Lung (tissue), 12 donors: Measurements from ENCODE around the gene HNRNPAB. TPM values are rescaled to one million over a fixed set of nuclear protein-coding genes. Genes with fewer than 3 reads are reported as not detected.
A peak's percentile ranks its signal among the peaks of the same experiment; 100 is the strongest.

Experiments
- ATAC-seq: fragments of 200-7000 bp; cut with Tn5 transposase; one replicate; pipeline ENCODE4 v1.9.1; 2020; ENCODE audit warnings: moderate number of reproducible peaks; ENCODE audit not compliant: insufficient read depth, low FRiP score
- DNase-seq, 3 donors: peaks; one replicate each; pipeline ENCODE4 v3.0.0-alpha.2; 2013 to 2017
- H3K27ac ChIP-seq, 2 donors: one replicate each; pipeline ENCODE4 v1.5.1; 2013; ENCODE audit warnings: mild to moderate bottlenecking in 2 of 2, moderate library complexity in 2 of 2, control low read depth in 1 of 2, inconsistent platforms in 1 of 2, low read depth in 1 of 2, low read length in 1 of 2
- H3K27me3 ChIP-seq, 3 donors: one replicate each; pipeline ENCODE4 v1.5.1; 2013; ENCODE audit warnings: low read length in 2 of 3; ENCODE audit not compliant: control insufficient read depth in 3 of 3, insufficient read depth in 3 of 3
- H3K36me3 ChIP-seq, 4 donors: one replicate each; pipeline ENCODE4 v1.5.1; 2013; ENCODE audit warnings: low read length in 4 of 4, mild to moderate bottlenecking in 1 of 4, moderate library complexity in 1 of 4; ENCODE audit not compliant: control insufficient read depth in 4 of 4, insufficient read depth in 4 of 4
- H3K4me1 ChIP-seq, 5 donors: one replicate each; pipeline ENCODE4 v1.5.1; 2013; ENCODE audit warnings: low read length in 5 of 5, mild to moderate bottlenecking in 2 of 5, moderate library complexity in 1 of 5; ENCODE audit not compliant: control insufficient read depth in 5 of 5, insufficient read depth in 5 of 5
- H3K4me3 ChIP-seq: one replicate; pipeline ENCODE4 v1.5.1; 2013; ENCODE audit warnings: mild to moderate bottlenecking, control low read depth, moderate library complexity
- H3K9ac ChIP-seq, 2 donors: one replicate each; pipeline ENCODE4 v1.5.1; 2013; ENCODE audit warnings: low read length in 2 of 2, control low read depth in 1 of 2; ENCODE audit not compliant: insufficient read depth in 1 of 2
- H3K9me3 ChIP-seq, 4 donors: one replicate each; pipeline ENCODE4 v1.5.1; 2013; ENCODE audit warnings: low read length in 3 of 4, mild to moderate bottlenecking in 1 of 4, moderate library complexity in 1 of 4; ENCODE audit not compliant: control insufficient read depth in 4 of 4, insufficient read depth in 3 of 4
- WGBS, 2 donors: extraction: QIAGEN DNeasy Blood & Tissue Kit; methylation state at CpG; one replicate each; pipeline ENCODE4 v1.1.7; 2013; 5-methylcytosine and 5-hydroxymethylcytosine counted together
- polyA plus RNA-seq, 2 donors: library from polyadenylated mRNA; stranded (reverse); fragments of 200-250 nt; gene quantifications; one replicate each; pipeline ENCODE4 v1.2.1, GENCODE V29; 2013
- total RNA-seq, 2 donors: library from RNA; depleted of rRNA in 1 of 2; stranded (reverse); fragments of >200 nt in 1 of 2; gene quantifications; one replicate each; pipeline ENCODE4 v1.2.1, GENCODE V29; 2014 to 2021
- TF ChIP-seq, protein P1 (sequence below): IDR thresholded peaks from 2 replicates; pipeline ENCODE4 v1.5.1; 2012; ENCODE audit warnings: mild to moderate bottlenecking; ENCODE audit errors: control extremely low read depth, extremely low read depth
- donor health status: control.
- donor health status: control.
- donor health status: Bipolar disorder and iron deficiency.
- donor health status: healthy.
- donor health status: DM: yes; HTN: yes; CAD: no.

Gene HNRNPAB
- total and polyA plus RNA-seq, 4 donors, result 35.9 to 168 (median 131) TPM

DNA sequence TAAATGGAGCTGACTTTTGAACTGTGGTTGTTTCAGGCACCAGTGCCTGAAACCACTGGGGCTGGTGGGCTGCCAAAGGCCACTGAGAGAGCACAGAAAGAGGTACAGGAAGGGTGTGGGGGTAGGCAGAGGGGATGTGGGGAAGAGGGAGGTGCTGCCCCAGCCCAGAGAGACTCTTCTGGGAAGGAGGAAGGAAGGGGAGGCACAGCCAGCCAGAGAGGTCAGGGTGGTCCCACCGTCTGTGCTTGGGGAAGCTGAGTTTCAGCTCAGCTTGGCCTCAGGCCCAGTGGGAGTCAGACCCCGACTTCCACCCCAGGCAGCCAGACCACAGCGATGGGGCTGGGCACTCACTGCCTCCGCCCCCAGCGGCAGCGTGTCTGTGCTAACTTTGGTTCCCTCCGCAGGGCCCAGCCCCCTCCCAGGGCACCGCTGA is 36.9 kb downstream of the HNRNPAB start:
- peak overlapping the region in 1 of 2 donors; percentile 67 for H3K27ac ChIP-seq

GRCh38 chr5:178241688-178242231 is 37.4 kb downstream of the HNRNPAB start:
- WGBS, 2 donors, result 67 to 76% methylated on average over 15 of the region's 15 CpGs
- no peak for DNase-seq
- Histone ChIP-seq H3K4me1 (peaks cover 0 to 27% (median under 1%) of the 10 kb centered on the region in 5 donors), H3K9ac (no peak overlapping the region), H3K4me3 (no peak overlapping the region), H3K27ac (peak overlapping the region in 1 of 2 donors; percentile 67), H3K27me3 (no peaks in the 10 kb centered on the region), H3K9me3 (no peaks in the 10 kb centered on the region), H3K36me3 (no peaks in the 10 kb centered on the region)
- TF ChIP-seq, protein P1, sequence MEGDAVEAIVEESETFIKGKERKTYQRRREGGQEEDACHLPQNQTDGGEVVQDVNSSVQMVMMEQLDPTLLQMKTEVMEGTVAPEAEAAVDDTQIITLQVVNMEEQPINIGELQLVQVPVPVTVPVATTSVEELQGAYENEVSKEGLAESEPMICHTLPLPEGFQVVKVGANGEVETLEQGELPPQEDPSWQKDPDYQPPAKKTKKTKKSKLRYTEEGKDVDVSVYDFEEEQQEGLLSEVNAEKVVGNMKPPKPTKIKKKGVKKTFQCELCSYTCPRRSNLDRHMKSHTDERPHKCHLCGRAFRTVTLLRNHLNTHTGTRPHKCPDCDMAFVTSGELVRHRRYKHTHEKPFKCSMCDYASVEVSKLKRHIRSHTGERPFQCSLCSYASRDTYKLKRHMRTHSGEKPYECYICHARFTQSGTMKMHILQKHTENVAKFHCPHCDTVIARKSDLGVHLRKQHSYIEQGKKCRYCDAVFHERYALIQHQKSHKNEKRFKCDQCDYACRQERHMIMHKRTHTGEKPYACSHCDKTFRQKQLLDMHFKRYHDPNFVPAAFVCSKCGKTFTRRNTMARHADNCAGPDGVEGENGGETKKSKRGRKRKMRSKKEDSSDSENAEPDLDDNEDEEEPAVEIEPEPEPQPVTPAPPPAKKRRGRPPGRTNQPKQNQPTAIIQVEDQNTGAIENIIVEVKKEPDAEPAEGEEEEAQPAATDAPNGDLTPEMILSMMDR, result no peak
- ATAC-seq, result no peak

More for the DNA sequence above, 36.9 kb downstream of the HNRNPAB start:
- Histone ChIP-seq H3K4me3 (no peak overlapping the region), H3K9ac (no peak overlapping the region), H3K4me1 (peaks cover 0 to 27% (median 6%) of the 10 kb centered on the region in 5 donors), H3K27me3 (no peaks in the 10 kb centered on the region), H3K9me3 (no peaks in the 10 kb centered on the region), H3K36me3 (no peaks in the 10 kb centered on the region)
- peak in 1 of 3 donors; percentile 37 for DNase-seq
- ATAC-seq, result peak; percentile 20
- TF ChIP-seq, protein P1, result no peak
- 13 to 44% methylated on average over 8 of the region's 8 CpGs for whole genome bisulfite sequencing, 2 donors

DNA sequence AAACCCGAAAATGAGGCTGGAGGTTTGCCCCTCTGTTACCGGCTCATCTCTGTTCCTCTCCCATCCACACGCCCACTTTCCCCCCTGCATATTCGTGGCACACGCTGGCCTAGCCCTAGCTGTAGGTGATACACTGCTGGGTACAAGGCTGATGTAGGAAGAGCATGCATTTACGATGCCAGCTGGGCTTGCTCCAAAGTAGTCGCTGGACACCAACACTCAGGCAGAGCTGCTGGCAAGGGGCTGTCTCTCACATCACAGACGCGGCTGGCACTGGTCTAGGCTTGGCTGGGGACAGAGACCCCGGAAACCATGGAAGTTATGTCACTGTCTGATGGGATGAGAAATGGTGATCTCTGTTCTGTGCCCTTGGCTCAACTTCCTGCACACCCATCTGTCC is 38.1 kb downstream of the HNRNPAB start:
- no peak overlapping the region for H3K27ac ChIP-seq
- WGBS, 2 donors, result 77 to 83% methylated on average over 10 of the region's 10 CpGs
- H3K4me1 ChIP-seq, result peaks cover 0 to 26% (median 0%) of the 10 kb centered on the region in 5 donors
- no peaks in the 10 kb centered on the region for H3K36me3 ChIP-seq
- H3K9me3 ChIP-seq, result no peaks in the 10 kb centered on the region
- no peak overlapping the region for H3K4me3 ChIP-seq
- ATAC-seq (no peak), DNase-seq (no peak)
- no peaks in the 10 kb centered on the region for H3K27me3 ChIP-seq
- no peak overlapping the region for H3K9ac ChIP-seq
- TF ChIP-seq, protein P1, result no peak

DNA sequence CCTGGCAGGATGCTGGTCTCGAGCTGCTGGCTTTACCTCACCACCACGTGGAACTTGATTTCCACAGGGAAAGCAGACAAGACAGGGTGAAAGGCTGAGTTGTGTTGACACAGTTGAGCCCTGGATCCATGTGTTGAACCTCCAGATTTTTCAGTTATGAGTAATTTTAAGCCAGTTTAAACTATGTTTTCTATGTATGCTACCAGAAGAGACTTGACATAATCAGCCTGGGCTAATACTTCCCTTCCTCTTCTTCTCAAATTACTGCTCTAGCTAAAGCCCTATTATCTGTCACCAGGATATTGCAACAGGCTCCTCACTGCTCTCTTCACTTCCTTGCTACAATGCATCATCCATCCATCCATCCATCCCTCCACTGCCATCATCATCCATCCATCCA is 40.2 kb downstream of the HNRNPAB start:
- Histone ChIP-seq H3K27me3 (no peaks in the 10 kb centered on the region), H3K4me3 (no peak overlapping the region), H3K4me1 (peaks cover 0 to 10% (median 0%) of the 10 kb centered on the region in 5 donors), H3K9ac (no peak overlapping the region), H3K27ac (no peak overlapping the region), H3K36me3 (no peaks in the 10 kb centered on the region), H3K9me3 (no peaks in the 10 kb centered on the region)
- 57 to 87% methylated on average over 2 of the region's 2 CpGs for WGBS, 2 donors
- TF ChIP-seq, protein P1, result no peak
- ATAC-seq, result no peak
- DNase-seq, result no peak
